A549 treated with dexamethasone at 1 μM for 4 hours (cell line): Measurements from ENCODE around the gene RASAL3. TPM values are rescaled to one million over a fixed set of nuclear protein-coding genes. Genes with fewer than 3 reads are reported as not detected.

Experiments used
- total RNA-seq: library from RNA; stranded (reverse); fragments of 200-300 nt; extraction: Qiagen RNA extraction; gene quantifications from 5 replicates; pipeline ENCODE4 v1.2.3, GENCODE V29; 2022

RASAL3 gene
- not detected in 5 replicates for total RNA-seq

GRCh38 chr19:15464394-15465385, at the start of gene RASAL3:
TSS of gene RASAL3 (minus strand) at chr19:15464544. CDS start at chr19:15464358, 186 bp downstream.

GRCh38 chr19:15508035-15508710, 43.8 kb upstream of the RASAL3 start, which contains the start of gene CYP4F22:
TSS of gene CYP4F22 (plus strand) at chr19:15508525. CDS start at chr19:15525337, 16,812 bp downstream.

GRCh38 chr19:15479391-15480345, 15.3 kb upstream of the RASAL3 start, which contains the start of gene PGLYRP2:
TSS of gene PGLYRP2 (minus strand) at chr19:15479501. CDS start at chr19:15479371, 130 bp downstream.

GRCh38 chr19:15449620-15450527, 14.5 kb downstream of the RASAL3 start, which contains the start of gene WIZ:
TSS of gene WIZ (minus strand) at chr19:15449956. CDS start at chr19:15448307, 1,649 bp downstream.

GRCh38 chr19:15418579-15419412, 45.5 kb downstream of the RASAL3 start, which contains the start of gene AKAP8L:
TSS of gene AKAP8L (minus strand) at chr19:15418988. CDS start at chr19:15418923, 65 bp downstream.

Other genes starting within 250 kb of the RASAL3 start
- gene EPHX3, start 232.1 kb downstream of the RASAL3 start, total RNA-seq = 0.04 to 0.08 TPM (median 0.05 TPM) in 3 of 5 replicates, not detected in the others
- gene BRD4, start 132.0 kb downstream of the RASAL3 start, total RNA-seq = 18.9 to 36.6 TPM (median 32.2 TPM) in 5 replicates
- gene AKAP8, start 84.8 kb downstream of the RASAL3 start, total RNA-seq = 13.8 to 18.4 TPM (median 18.1 TPM) in 5 replicates
- gene AKAP8L, start 45.6 kb downstream of the RASAL3 start, total RNA-seq = 35.3 to 43.1 TPM (median 38.7 TPM) in 5 replicates
- 12.9 to 25.5 TPM (median 24.2 TPM) in 5 replicates for gene WIZ, start 14.6 kb downstream of the RASAL3 start, total RNA-seq
- gene PGLYRP2, start 15.0 kb upstream of the RASAL3 start, total RNA-seq = not detected in 5 replicates
- gene CYP4F22, start 44.0 kb upstream of the RASAL3 start, total RNA-seq = 0.13 to 0.44 TPM (median 0.27 TPM) in 5 replicates
- not detected in 5 replicates for gene CYP4F8, start 150.7 kb upstream of the RASAL3 start, total RNA-seq
- 2.3 to 4.7 TPM (median 3.9 TPM) in 5 replicates for gene CYP4F3, start 176.4 kb upstream of the RASAL3 start, total RNA-seq
- gene CYP4F12, start 208.5 kb upstream of the RASAL3 start, total RNA-seq = 1.6 to 2.8 TPM (median 2.1 TPM) in 5 replicates